D721Med (cell line): ENCODE results near the gene RHOB.
A peak's percentile ranks its signal among the peaks of the same experiment; 100 is the strongest.

Experiments
- DNase-seq: peaks from one replicate; pipeline ENCODE4 v3.0.0; 2011; ENCODE audit warnings: low spot score; ENCODE audit not compliant: insufficient read length
- FAIRE-seq: peaks from 2 replicates; lab custom pipeline; 2011; peaks lifted over from hg19 to GRCh38; lab: Jason Lieb, UNC
- CTCF ChIP-seq: IDR thresholded peaks from 2 replicates; pipeline ENCODE4 v1.5.1; 2012; ENCODE audit warnings: mild to moderate bottlenecking, control low read depth; ENCODE audit not compliant: insufficient read depth; ENCODE audit errors: missing control alignments

The RHOB gene

GRCh38 chr2:20418519-20418918 is 28.4 kb upstream of the RHOB start:
- no peak for TF ChIP-seq CTCF
- no peak for DNase-seq
- FAIRE-seq, result no peak

GRCh38 chr2:20419007-20419576 is 27.8 kb upstream of the RHOB start:
- no peak for TF ChIP-seq CTCF
- no peak for FAIRE-seq
- DNase-seq, result no peak

GRCh38 chr2:20419752-20420151 is 27.1 kb upstream of the RHOB start:
- DNase-seq (no peak), FAIRE-seq (no peak)
- no peak for TF ChIP-seq CTCF

GRCh38 chr2:20421336-20421987 is 25.4 kb upstream of the RHOB start:
- TF ChIP-seq CTCF, result no peak
- no peak for FAIRE-seq

GRCh38 chr2:20421988-20422370 is 24.9 kb upstream of the RHOB start:
- DNase-seq (no peak), FAIRE-seq (no peak)
- TF ChIP-seq CTCF, result no peak

More at GRCh38 chr2:20421336-20421987, 25.4 kb upstream of the RHOB start:
- DNase-seq, result no peak

- DNase-seq (no peak), FAIRE-seq (no peak)
- TF ChIP-seq CTCF, result peak; percentile 35
These were observed 24.2 kb upstream of the RHOB start for GRCh38 chr2:20422402-20423271.

GRCh38 chr2:20423359-20423758 is 23.5 kb upstream of the RHOB start:
- FAIRE-seq (no peak), DNase-seq (no peak)
- TF ChIP-seq CTCF, result no peak
